ENCODE data around the gene SSH2.
A peak's percentile ranks its signal among the peaks of the same experiment; 100 is the strongest.
"Not testable (repeated sequence)": the region's sequence is repeated elsewhere in the genome, so short reads cannot be mapped to it uniquely, and the experiment has no call there.

Gene SSH2

GRCh38 chr17:29837531-29837930 is 92.5 kb downstream of the SSH2 start:
- no peak for DNase-seq (ENCODE audit: low spot score)

DNA sequence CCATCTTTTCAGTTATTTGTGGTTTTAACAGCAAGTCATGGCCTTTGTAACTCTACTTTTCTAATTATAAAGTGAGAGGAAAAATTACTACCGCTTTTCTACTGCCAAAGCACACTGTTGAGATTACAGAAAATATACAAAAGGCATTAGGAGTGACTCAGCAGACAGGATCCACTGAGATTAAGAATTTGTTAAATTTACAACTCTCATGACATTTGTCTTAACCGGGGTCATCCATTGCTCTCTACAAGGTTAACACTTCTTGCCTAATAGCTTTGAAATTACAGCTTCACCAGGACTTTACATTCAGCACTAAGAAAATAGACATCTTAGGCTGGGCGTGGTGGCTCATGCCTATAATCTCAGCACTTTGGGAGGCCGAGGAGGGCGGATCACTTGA is 93.4 kb downstream of the SSH2 start:
- DNase-seq (ENCODE audit: low spot score): no peak

DNA sequence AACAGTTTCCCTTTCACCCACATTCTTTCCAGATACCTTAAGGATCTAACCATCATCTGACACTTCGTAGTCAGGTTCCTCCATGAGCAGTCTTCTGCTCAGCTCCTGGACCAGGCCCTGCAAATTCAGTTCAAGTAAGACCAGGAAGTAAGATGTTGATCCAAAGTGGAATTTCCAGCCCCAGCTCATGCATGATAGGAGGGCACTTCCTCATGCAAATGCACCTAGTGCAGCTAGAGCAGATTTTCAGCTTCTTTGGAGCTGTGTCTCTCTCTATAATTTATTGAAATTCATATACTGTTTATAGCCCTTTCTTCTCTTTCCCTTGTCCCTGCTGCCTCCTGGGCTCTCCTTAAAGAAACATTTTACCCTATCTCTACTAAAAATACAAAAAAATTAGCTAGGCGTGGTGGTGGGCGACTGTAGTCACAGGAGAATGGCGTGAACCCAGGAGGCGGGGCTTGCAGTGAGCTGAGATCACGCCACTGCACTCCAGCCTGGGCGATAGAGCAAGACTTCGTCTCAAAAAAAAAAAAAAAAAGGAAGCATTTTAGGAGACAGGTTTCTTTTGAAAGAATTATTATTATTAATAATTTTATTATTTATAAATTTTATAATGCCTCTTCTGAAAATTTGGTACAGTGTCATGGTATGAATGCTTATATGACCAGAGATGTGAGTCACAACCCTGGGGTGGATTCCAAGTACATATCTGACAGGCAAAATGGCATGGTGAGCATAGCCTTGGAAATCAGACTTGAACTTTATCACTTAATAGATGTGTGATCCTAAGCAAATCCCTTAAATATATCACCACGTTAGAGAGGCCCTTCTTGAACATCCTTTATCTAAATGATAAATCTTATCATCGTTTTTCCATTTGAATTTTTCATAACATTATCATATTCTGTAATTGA is 94.3 kb downstream of the SSH2 start:
- no peak for DNase-seq (ENCODE audit: low spot score)

DNA sequence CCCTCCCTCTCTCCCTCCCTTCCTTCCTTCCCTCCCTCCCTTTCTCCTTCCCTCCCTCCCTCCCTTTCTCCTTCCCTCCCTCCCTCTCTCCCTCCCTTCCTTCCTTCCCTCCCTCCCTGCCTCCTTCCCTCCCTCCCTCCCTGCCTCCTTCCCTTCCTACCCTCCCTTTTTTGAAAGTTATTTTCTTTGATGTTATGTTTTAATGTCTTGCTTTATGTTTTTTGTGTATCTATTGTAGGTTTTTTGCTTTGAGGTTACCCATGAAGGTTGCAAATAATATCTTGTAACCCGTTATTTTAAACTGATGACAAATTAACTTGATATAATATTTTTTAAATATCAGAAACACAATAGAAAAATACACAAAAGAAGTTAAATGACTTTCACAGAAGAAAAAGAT is 96.2 kb downstream of the SSH2 start:
- no peak for DNase-seq (ENCODE audit: low spot score)

GRCh38 chr17:29828676-29829284 is 101.2 kb downstream of the SSH2 start:
- DNase-seq (ENCODE audit: low spot score): no peak

DNA sequence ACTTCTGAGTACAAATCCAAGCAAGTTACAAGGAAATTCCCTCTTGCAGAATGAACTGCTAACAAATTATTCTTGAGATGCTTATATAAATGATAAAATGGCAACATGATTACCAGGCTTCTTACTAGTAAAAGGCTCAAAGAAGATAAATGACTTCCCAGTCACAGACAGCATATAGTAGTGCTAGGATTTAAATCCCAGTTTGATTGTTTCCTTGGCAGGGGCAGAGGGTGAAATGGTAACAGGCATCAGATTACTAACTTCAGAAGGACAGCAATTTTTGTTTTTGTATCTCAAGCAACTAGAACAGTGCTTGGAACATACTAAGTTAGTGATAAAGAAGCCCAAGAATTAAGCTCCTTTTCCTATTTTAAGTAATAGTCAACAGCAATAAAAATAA is 102.8 kb downstream of the SSH2 start:
- no peak for DNase-seq (ENCODE audit: low spot score)

- no peak for DNase-seq (ENCODE audit: low spot score)
Observed at GRCh38 chr17:29826114-29826692, 103.8 kb downstream of the SSH2 start.

DNA sequence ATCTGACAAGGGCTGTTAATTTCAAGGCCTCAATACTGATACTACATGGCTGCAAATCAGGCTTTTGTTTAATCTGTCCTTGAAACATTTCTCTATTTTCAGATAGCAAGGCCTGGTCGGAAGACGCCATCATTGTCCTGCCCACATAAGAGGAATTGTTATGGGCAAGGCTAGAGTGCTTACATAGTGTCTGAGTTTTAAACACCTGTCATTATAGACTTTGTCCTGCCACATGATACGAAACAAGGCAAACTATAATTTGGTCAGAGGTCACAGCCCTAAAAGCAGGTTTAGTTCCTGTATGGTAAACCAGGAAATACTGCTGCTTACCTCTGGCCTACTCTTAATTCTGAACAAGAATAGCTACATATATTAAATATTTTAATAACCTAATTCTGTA is 104.4 kb downstream of the SSH2 start:
- DNase-seq (ENCODE audit: low spot score): no peak

DNA sequence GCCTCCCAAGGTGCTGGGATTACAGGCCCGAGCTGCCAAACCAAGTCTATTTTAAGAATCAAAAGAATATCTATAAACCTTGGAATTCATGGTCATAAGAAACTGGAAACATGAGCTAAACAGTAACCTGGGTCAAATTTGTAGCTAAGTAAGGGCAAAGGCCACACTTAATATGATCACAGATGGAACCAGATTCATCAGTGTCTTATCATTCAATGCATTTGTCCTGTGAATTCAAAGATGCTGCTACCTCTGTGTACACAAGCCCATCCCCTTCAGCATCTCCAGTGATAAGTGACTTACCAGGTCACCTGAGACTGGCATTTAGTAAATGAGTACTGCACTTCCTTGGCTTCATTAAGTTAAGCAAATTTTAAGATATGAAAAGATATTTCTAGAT is 108.1 kb downstream of the SSH2 start:
- no peak for DNase-seq (ENCODE audit: low spot score)

DNA sequence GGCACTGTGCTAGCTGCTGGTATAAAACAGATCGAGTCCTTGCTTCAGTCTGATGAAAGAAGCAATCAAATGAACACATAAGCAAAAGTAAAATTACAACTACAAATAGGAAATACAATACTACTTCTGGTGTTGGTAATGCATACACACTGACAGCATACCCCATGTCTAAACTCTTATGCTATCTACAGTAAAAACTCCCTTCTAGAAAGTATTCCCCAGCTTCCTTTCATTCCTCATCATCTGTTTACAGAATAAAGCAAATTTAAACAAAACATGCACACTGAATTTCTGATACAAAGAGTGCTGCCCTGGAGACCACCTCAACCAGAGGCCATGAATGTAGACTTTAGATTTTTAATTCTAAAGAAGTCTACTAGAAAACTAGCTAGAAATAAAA is 109.6 kb downstream of the SSH2 start:
- no peak for DNase-seq (ENCODE audit: low spot score)

DNA sequence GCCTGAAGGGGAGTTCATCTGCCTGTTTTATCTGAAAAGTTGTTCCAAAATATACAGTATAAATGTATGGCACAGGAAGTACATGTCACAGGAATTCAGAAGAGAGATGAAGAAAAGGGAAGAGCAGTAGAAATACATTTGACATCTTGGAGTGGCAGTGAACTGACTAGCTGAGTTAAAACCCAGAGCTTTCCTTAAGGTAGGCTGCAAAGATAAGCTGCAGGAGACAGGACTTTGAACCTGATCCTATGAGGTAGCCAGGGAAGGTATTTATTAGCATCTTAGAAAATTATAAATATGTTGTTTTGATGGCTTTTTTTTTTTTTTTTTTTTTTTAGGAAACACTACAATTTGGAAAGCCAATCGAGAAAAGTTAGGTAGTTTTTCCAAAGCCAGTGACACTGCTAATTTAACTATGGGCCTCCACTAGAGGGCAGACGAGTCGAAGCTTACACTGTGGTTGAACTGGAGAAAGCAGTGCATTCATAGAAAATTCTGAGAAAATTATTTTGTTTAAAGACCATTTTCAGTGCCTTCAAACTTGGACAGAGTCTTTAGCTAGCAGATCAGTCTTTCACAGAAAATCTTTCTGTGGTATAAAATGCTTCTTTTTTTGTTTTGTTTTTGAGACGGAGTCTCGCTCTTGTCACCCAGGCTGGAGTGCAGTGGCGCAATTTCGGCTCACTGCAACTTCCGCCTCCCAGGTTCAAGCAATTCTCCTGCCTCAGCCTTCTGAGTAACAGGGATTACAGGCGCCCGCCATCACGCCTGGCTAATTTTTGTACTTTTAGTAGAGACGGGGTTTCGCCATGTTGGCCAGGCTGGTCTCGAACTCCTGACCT is 122.3 kb downstream of the SSH2 start:
- DNase-seq (ENCODE audit: low spot score): peak; percentile 71

GRCh38 chr17:29802246-29802645 is 127.8 kb downstream of the SSH2 start:
- DNase-seq (ENCODE audit: low spot score): no peak

- no peak for DNase-seq (ENCODE audit: low spot score)
Observed at GRCh38 chr17:29800457-29800856, 129.6 kb downstream of the SSH2 start.

DNA sequence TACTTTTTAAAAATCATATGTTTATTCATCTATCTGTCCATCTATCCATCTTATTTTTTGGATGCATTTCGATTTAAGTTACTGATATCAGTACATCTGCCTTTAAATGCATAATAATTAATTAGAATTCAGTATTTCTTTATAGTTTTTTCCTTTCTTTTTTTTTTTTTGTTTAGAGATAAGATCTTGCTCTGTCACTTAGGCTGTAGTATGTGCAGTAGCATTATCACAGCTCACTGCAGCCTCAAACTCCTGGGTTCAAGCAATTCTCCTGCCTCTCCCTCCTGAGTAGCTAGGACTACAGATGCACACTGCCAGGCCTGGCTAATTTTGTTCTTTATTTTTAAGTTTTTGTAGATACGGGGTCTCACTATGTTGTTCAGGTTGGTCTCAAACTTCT is 133.4 kb downstream of the SSH2 start:
- DNase-seq (ENCODE audit: low spot score): no peak

DNA sequence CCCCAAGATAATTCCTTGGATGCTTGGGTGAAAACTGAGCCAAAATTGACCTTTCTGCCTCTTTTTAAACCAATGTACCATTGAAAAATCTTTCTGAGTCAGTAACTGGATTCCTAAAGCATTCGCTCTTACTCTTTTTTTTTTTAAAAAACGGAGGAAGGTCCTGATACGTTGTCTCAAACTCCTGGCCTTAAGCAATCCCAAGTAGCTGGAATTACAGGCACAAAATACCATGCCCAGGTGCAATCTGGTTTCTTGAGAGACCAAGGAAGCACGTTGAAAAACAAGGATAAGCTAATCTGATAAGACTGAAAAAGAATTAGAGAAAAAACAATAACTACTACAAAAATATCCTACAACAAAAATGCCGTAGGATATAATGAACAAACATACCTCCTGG is 136.5 kb downstream of the SSH2 start:
- DNase-seq (ENCODE audit: low spot score): no peak

DNA sequence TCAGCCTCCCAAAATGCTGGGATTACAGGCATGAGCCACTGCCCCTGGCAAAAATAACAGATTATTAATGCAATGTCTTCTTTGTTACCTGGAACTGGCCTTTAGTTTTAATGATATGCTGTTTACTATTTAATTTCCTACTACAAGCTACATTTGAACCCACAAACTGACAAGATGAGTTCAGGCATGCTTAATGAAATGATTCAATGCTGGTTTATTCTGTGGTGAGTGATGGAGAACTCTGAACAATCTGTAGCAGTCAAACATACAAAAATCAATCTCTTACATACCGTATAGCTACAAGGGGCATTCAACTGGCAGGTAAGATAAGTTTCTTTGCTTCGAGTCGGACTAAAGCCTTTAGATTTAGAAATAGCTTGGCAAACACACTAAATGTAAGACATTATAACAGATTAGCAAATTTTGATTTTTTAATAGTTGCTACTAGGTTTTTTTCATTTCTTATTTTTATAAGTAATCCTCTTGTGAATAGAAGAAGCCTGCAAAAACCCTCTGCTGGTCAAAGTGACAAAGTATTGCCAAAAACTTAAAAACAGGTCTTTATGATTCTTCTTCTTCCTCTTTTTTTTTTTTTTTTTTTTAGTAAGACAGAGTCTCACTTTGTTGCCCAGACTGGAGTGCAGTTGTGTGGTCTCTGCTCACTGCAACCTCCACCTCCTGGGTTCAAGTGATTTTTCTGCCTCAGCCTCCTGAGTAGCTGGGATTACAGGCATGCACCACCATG is 138.5 kb downstream of the SSH2 start:
- DNase-seq (ENCODE audit: low spot score): no peak

- DNase-seq (ENCODE audit: low spot score): no peak
Observed at GRCh38 chr17:29789196-29790170, 140.5 kb downstream of the SSH2 start.

GRCh38 chr17:29787995-29788394 is 142.0 kb downstream of the SSH2 start:
- no peak for DNase-seq (ENCODE audit: low spot score)

GRCh38 chr17:29782917-29783316 is 147.1 kb downstream of the SSH2 start:
- DNase-seq (ENCODE audit: low spot score): no peak

GRCh38 chr17:29779812-29780190 is 150.2 kb downstream of the SSH2 start:
- DNase-seq (ENCODE audit: low spot score): not testable (repeated sequence)
